ENCODE results near the gene ZNF565. TPM values are rescaled to one million over a fixed set of nuclear protein-coding genes. Genes with fewer than 3 reads are reported as not detected.

The ZNF565 gene
- total RNA-seq, 2 donors from 2014 or later, result 1.6 to 2.7 TPM

DNA sequence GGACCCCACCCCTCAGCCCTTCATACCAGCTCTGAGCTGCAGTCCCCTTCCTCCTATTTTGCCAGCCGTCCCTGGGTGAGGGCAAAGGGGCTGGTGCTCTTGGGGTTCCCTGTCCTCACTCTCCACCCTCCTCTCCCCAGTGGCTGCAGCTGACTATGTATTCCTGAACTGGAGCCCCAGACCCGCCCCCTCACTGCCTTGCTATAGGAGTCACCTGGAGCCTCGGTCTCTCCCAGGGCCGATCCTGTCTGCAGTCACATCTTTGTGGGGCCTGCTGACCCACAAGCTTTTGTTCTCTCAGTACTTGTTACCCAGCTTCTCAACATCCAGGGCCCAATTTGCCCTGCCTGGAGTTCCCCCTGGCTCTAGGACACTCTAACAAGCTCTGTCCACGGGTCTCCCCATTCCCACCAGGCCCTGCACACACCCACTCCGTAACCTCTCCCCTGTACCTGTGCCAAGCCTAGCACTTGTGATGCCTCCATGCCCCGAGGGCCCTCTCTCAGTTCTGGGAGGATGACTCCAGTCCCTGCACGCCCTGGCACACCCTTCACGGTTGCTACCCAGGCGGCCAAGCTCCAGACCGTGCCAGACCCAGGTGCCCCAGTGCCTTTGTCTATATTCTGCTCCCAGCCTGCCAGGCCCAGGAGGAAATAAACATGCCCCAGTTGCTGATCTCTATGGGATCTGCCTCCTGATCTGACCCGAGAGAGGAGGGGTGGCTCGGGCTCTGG, 64.6 kb downstream of the ZNF565 start:
- Mint-ChIP-seq H3K36me3 (ENCODE audit: low read depth) (peaks cover 72% of the 10 kb centered on the region), H3K4me1 (peaks cover 6% of the 10 kb centered on the region), H3K9me3 (no peaks in the 10 kb centered on the region), H3K4me3 (no peak overlapping the region), H3K27me3 (ENCODE audit: insufficient read depth) (no peaks in the 10 kb centered on the region), H3K27ac (peak overlapping the region; percentile 86)
- H3K27me3 ChIP-seq (ENCODE audit: control insufficient read depth, insufficient read depth, low read length, poor library complexity, severe bottlenecking), result no peaks in the 10 kb centered on the region
- no peak overlapping the region for H3K9ac ChIP-seq (ENCODE audit: extremely low read depth, low read length, poor library complexity, severe bottlenecking)
- H3K4me3 ChIP-seq (ENCODE audit: low read length), result no peak overlapping the region
- peaks cover 83% of the 10 kb centered on the region for H3K36me3 ChIP-seq (ENCODE audit: control insufficient read depth, insufficient read depth, low read length)
- H3K9me3 ChIP-seq (ENCODE audit: control insufficient read depth, low read length), result no peaks in the 10 kb centered on the region
- no peak overlapping the region for H3K27ac ChIP-seq (ENCODE audit: low read depth, low read length)
- WGBS, 2 experiments (ENCODE audit: insufficient coverage in 1 of 2, insufficient read length in 1 of 2), result 95 to 96% methylated on average over 8 to 13 of the region's 13 CpGs
- TF ChIP-seq, protein P1, sequence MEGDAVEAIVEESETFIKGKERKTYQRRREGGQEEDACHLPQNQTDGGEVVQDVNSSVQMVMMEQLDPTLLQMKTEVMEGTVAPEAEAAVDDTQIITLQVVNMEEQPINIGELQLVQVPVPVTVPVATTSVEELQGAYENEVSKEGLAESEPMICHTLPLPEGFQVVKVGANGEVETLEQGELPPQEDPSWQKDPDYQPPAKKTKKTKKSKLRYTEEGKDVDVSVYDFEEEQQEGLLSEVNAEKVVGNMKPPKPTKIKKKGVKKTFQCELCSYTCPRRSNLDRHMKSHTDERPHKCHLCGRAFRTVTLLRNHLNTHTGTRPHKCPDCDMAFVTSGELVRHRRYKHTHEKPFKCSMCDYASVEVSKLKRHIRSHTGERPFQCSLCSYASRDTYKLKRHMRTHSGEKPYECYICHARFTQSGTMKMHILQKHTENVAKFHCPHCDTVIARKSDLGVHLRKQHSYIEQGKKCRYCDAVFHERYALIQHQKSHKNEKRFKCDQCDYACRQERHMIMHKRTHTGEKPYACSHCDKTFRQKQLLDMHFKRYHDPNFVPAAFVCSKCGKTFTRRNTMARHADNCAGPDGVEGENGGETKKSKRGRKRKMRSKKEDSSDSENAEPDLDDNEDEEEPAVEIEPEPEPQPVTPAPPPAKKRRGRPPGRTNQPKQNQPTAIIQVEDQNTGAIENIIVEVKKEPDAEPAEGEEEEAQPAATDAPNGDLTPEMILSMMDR (conservative IDR thresholded peaks at IDR 0.05), result no peak
- no peak for DNase-seq
- H3K4me1 ChIP-seq (ENCODE audit: control insufficient read depth, insufficient read depth, low read length), result no peaks in the 10 kb centered on the region

DNA sequence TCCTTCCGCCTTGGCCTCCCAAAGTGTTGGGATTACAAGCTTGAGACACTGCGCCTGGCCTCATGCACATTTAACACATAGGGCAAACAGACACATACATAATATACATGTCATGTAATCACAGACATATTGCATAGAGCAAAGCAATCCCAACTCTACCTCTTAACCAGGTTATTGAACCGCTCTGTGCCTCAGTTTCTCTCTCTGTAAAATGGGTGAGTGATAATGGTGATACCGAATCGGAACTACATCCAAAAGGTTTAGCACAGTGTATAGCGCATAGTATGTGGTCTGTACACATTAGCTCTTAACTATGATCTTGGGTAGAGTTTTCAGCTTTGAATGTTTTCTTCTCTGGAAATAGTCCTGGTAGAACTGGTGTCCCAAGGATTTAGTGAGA, 69.8 kb downstream of the ZNF565 start:
- peaks cover 72% of the 10 kb centered on the region for H3K36me3 ChIP-seq (ENCODE audit: control insufficient read depth, insufficient read depth, low read length)
- Mint-ChIP-seq H3K27me3 (ENCODE audit: insufficient read depth) (no peaks in the 10 kb centered on the region), H3K4me1 (peaks cover 9% of the 10 kb centered on the region), H3K4me3 (no peak overlapping the region), H3K27ac (no peak overlapping the region), H3K9me3 (no peaks in the 10 kb centered on the region), H3K36me3 (ENCODE audit: low read depth) (peaks cover 69% of the 10 kb centered on the region)
- no peaks in the 10 kb centered on the region for H3K27me3 ChIP-seq (ENCODE audit: control insufficient read depth, insufficient read depth, low read length, poor library complexity, severe bottlenecking)
- no peaks in the 10 kb centered on the region for H3K4me1 ChIP-seq (ENCODE audit: control insufficient read depth, insufficient read depth, low read length)
- no peak overlapping the region for H3K4me3 ChIP-seq (ENCODE audit: low read length)
- no peak overlapping the region for H3K9ac ChIP-seq (ENCODE audit: extremely low read depth, low read length, poor library complexity, severe bottlenecking)
- no peak overlapping the region for H3K27ac ChIP-seq (ENCODE audit: low read depth, low read length)
- WGBS, 2 experiments (ENCODE audit: insufficient coverage in 1 of 2, insufficient read length in 1 of 2), result 93 to 98% methylated on average over 6 of the region's 6 CpGs
- H3K9me3 ChIP-seq (ENCODE audit: control insufficient read depth, low read length), result no peaks in the 10 kb centered on the region
- DNase-seq, result no peak
- TF ChIP-seq, protein P1 (conservative IDR thresholded peaks at IDR 0.05), result no peak

GRCh38 chr19:36142496-36142895, 72.0 kb downstream of the ZNF565 start:
- H3K9me3 ChIP-seq (ENCODE audit: control insufficient read depth, low read length), result no peaks in the 10 kb centered on the region
- peak overlapping the region; percentile 61 for H3K27ac Mint-ChIP-seq
- H3K4me1 Mint-ChIP-seq, result peaks cover 9% of the 10 kb centered on the region

More at GRCh38 chr19:36142496-36142895, 72.0 kb downstream of the ZNF565 start:
- peaks cover 53% of the 10 kb centered on the region for H3K36me3 Mint-ChIP-seq (ENCODE audit: low read depth)
- H3K9me3 Mint-ChIP-seq, result no peaks in the 10 kb centered on the region
- WGBS, 2 experiments (ENCODE audit: insufficient coverage in 1 of 2, insufficient read length in 1 of 2), result 93 to 94% methylated on average over 5 to 9 of the region's 9 CpGs
- TF ChIP-seq, protein P1 (conservative IDR thresholded peaks at IDR 0.05), result no peak
- no peaks in the 10 kb centered on the region for H3K27me3 ChIP-seq (ENCODE audit: control insufficient read depth, insufficient read depth, low read length, poor library complexity, severe bottlenecking)
- no peak overlapping the region for H3K9ac ChIP-seq (ENCODE audit: extremely low read depth, low read length, poor library complexity, severe bottlenecking)
- no peak for DNase-seq
- peaks cover 54% of the 10 kb centered on the region for H3K36me3 ChIP-seq (ENCODE audit: control insufficient read depth, insufficient read depth, low read length)
- no peak overlapping the region for H3K27ac ChIP-seq (ENCODE audit: low read depth, low read length)
- H3K4me3 Mint-ChIP-seq, result peak overlapping the region; percentile 13
- H3K4me1 ChIP-seq (ENCODE audit: control insufficient read depth, insufficient read depth, low read length), result no peaks in the 10 kb centered on the region
- no peaks in the 10 kb centered on the region for H3K27me3 Mint-ChIP-seq (ENCODE audit: insufficient read depth)
- H3K4me3 ChIP-seq (ENCODE audit: low read length), result no peak overlapping the region
